Measurements from ENCODE around the gene FOXN3. TPM values are rescaled to one million over a fixed set of nuclear protein-coding genes. Genes with fewer than 3 reads are reported as not detected.
"Not testable (repeated sequence)": the region's sequence is repeated elsewhere in the genome, so short reads cannot be mapped to it uniquely, and the experiment has no call there.

FOXN3 gene
- total RNA-seq, 2 donors from 2014 or later: 116 to 117 TPM

DNA sequence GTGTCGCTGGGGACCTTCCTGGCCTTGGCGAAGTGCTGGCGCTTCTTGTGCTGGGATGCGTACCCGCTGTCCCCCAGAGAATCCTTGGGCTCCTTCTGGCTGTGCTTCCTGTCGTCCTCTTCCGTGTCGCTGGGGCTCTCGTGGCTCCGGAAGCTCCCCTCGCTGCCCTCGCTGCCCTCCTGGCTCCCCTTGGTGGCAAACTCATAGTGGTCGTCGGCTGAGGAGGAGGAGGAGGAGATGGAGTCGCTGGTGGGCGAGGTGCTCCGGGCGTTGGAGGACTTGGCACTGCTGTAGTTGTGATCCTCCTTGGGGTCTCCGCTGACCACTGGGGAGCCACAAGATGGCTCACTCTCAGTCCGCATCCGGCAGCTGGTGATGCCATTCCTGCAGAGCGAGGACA, 254.4 kb downstream of the FOXN3 start:
- Mint-ChIP-seq H3K4me1 (peaks cover 10% of the 10 kb centered on the region), H3K27me3 (no peaks in the 10 kb centered on the region), H3K27ac (no peak overlapping the region), H3K36me3 (ENCODE audit: low read depth) (peaks cover 8% of the 10 kb centered on the region), H3K4me3 (no peak overlapping the region)
- DNase-seq: no peak
- H3K9me3 ChIP-seq (ENCODE audit: control insufficient read depth, low read length, poor library complexity, severe bottlenecking): no peaks in the 10 kb centered on the region
- ATAC-seq: no peak

DNA sequence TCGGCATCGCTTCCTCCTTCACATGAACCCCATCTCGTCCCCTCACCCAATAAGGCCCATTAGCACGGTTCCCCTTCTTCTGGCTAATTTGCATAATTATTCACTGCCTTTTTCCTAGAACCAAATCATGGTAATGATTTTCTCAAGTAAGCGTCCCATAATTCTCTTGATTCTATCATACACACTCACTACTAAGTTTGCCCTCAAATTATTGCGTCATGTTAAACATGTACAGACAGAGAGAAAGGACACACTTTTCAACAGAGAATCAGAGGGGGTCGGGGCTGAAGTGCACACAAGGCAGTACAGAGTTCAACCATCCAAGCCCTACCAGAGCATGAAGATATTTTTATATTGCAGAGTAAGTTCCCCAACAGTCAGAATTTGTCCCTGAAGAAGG, 256.6 kb downstream of the FOXN3 start:
- ATAC-seq (no peak), DNase-seq (no peak)
- no peak overlapping the region for H3K4me3 Mint-ChIP-seq
- peaks cover 7% of the 10 kb centered on the region for H3K4me1 Mint-ChIP-seq
- H3K27ac Mint-ChIP-seq: peak overlapping the region; percentile 47
- H3K36me3 Mint-ChIP-seq (ENCODE audit: low read depth): peaks cover 5% of the 10 kb centered on the region
- H3K27me3 Mint-ChIP-seq: no peaks in the 10 kb centered on the region
- H3K9me3 ChIP-seq (ENCODE audit: control insufficient read depth, low read length, poor library complexity, severe bottlenecking): no peaks in the 10 kb centered on the region

DNA sequence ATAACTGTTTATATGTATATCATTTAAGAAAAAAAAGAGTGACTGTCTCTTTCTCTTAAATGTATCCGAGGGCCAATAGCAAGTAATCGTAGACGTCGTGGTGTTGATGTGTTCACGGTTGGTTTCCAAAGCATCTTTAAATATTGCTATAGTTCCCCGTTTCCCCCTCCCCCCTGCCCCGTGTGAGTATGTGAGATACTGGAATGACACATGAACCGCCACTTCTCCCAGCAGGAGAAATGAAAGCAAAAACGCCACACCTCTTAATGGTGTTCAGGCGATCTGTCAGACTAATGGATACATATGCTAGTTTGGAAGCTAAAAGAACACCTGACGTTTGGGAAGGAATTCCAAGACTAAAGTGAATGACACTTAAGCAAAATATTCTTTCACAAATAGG, 258.3 kb downstream of the FOXN3 start:
- no peaks in the 10 kb centered on the region for H3K9me3 ChIP-seq (ENCODE audit: control insufficient read depth, low read length, poor library complexity, severe bottlenecking)
- Mint-ChIP-seq H3K36me3 (ENCODE audit: low read depth) (peaks cover 2% of the 10 kb centered on the region), H3K4me3 (no peak overlapping the region), H3K4me1 (peaks cover 4% of the 10 kb centered on the region), H3K27ac (peak overlapping the region; percentile 8), H3K27me3 (no peaks in the 10 kb centered on the region)
- DNase-seq (no peak), ATAC-seq (no peak)

DNA sequence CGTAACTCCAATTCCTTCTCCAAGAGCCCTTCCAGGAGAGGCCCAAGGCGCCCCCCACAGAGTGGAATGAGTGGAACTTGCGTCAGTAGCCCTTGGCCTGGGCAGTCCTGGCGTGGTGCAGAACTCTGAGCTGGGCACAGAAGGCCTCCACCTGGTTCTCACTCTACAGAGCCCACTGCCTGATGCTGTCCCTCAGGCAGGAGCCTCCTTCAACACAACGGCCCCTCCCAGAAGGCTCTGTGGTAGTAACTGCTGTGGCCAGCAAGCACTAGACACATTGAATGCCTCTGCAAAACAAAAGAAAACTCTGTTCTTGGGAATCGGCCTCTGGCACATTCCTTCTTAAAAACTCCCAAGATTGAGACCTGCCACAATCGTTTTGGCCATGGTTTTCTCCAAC, 258.9 kb downstream of the FOXN3 start:
- not testable (repeated sequence) for H3K4me3 Mint-ChIP-seq; H3K27me3 Mint-ChIP-seq; ATAC-seq; H3K36me3 Mint-ChIP-seq (ENCODE audit: low read depth); H3K9me3 ChIP-seq (ENCODE audit: control insufficient read depth, low read length, poor library complexity, severe bottlenecking); DNase-seq; H3K4me1 Mint-ChIP-seq
- peak overlapping the region; percentile 8 for H3K27ac Mint-ChIP-seq

DNA sequence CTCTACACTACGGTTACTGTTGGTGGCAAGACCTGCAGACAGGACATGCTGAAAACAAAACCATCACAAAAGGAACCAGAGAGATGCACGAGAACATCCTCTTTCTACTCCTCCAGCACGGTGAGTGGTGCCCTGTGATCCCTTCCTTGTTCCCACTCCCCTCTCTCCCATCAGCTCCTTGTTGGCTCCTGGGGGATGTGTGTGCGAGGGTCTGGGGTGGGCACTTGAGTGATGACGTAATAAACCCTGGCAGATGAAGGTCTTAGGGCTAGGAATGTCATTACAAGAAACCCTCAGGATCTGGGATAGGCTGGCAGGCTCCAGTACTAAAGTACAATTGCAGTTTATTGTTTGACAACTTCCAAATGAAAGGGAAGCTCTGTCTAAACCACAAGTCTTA, 261.5 kb downstream of the FOXN3 start:
- Mint-ChIP-seq H3K27me3 (no peaks in the 10 kb centered on the region), H3K4me1 (peaks cover 3% of the 10 kb centered on the region), H3K27ac (no peak overlapping the region), H3K4me3 (no peak overlapping the region), H3K36me3 (ENCODE audit: low read depth) (no peaks in the 10 kb centered on the region)
- DNase-seq: no peak
- ATAC-seq: no peak
- no peaks in the 10 kb centered on the region for H3K9me3 ChIP-seq (ENCODE audit: control insufficient read depth, low read length, poor library complexity, severe bottlenecking)

DNA sequence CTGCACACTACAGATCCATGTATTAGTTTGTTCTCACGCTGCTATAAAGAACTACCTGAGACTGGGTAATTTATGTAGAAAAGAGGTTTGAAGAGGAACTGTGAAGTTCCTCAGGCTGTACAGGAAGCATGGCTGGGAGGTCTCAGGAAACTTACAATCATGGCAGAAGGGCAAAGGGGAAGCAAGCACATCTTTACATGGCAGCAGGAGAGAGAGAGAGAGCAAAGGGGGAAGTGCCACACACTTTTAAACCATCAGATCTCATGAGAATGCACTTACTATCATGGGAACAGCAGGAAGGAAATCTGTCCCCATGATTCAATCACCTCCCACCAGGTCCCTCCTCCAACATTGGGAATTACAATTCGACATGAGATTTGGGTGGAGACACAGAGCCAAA, 265.3 kb downstream of the FOXN3 start:
- not testable (repeated sequence) for H3K36me3 Mint-ChIP-seq (ENCODE audit: low read depth); H3K4me3 Mint-ChIP-seq; H3K4me1 Mint-ChIP-seq; H3K9me3 ChIP-seq (ENCODE audit: control insufficient read depth, low read length, poor library complexity, severe bottlenecking); H3K27me3 Mint-ChIP-seq; H3K27ac Mint-ChIP-seq; DNase-seq; ATAC-seq

DNA sequence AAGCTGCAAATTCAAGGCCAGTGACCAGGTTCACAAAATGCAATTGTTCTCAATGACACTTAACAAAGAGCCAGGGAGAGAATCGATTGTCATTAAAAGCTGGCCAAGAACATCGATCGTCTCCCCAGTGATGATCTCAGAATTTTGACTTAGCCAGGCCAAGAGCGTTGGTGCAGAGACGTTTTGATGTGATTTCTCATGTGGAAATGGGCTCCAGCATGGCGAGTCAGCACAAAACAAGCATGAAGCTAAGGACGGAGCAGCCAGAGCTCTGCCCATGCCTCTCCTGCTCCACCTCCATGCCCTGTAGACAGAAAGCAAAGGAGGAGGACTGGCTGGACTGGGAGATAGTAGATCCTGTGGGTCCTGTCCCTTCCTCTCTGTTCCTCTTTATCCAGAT, 270.8 kb downstream of the FOXN3 start:
- ATAC-seq (no peak), DNase-seq (no peak)
- Mint-ChIP-seq H3K4me1 (no peaks in the 10 kb centered on the region), H3K27ac (no peak overlapping the region), H3K36me3 (ENCODE audit: low read depth) (peaks cover 7% of the 10 kb centered on the region), H3K4me3 (no peak overlapping the region), H3K27me3 (peaks cover 14% of the 10 kb centered on the region)
- no peaks in the 10 kb centered on the region for H3K9me3 ChIP-seq (ENCODE audit: control insufficient read depth, low read length, poor library complexity, severe bottlenecking)

DNA sequence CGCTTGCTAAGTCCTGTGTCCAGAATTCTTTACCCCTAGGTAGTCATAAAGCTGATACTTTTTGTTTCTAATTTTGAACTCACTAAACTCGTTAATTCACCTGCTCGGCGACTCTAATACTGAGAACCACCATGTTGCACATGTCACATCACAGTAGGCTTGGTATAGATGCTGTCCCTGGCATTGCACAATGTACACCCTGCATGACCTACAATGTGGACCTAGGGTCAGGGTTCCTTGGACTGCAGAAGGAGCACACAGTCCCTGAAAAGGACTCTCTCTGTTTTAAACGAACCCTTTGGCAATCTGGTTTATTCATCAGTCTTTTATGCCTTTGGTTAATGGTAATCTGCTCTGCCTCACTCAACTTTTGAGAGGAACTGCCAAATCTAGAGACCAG, 272.4 kb downstream of the FOXN3 start:
- H3K36me3 Mint-ChIP-seq (ENCODE audit: low read depth): peaks cover 7% of the 10 kb centered on the region
- no peaks in the 10 kb centered on the region for H3K9me3 ChIP-seq (ENCODE audit: control insufficient read depth, low read length, poor library complexity, severe bottlenecking)
- H3K27ac Mint-ChIP-seq: no peak overlapping the region
- H3K27me3 Mint-ChIP-seq: peaks cover 14% of the 10 kb centered on the region
- H3K4me3 Mint-ChIP-seq: no peak overlapping the region
- H3K4me1 Mint-ChIP-seq: no peaks in the 10 kb centered on the region
- ATAC-seq (no peak), DNase-seq (no peak)

DNA sequence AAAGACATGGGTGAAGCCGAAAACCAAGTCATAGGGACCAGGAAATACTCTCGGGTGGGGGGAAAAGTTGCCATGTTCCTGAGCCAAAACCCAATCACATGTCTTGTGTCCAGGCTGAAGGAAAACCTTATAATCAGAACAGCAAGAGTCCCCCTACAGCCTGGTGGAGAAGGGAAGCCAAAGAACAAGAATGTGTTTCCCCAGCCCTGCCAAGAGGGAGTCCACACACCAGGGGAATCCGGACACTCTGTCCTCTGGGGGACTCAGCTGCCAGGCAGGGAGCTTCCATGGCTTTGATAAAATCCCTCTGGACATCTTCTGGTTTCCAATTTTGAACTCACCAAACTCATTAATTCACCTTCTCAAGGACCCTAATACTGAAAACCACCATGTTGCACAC, 273.0 kb downstream of the FOXN3 start:
- ATAC-seq: no peak
- Mint-ChIP-seq H3K27ac (no peak overlapping the region), H3K36me3 (ENCODE audit: low read depth) (peaks cover 7% of the 10 kb centered on the region), H3K4me1 (no peaks in the 10 kb centered on the region), H3K4me3 (no peak overlapping the region), H3K27me3 (peaks cover 14% of the 10 kb centered on the region)
- no peak for DNase-seq
- H3K9me3 ChIP-seq (ENCODE audit: control insufficient read depth, low read length, poor library complexity, severe bottlenecking): no peaks in the 10 kb centered on the region

DNA sequence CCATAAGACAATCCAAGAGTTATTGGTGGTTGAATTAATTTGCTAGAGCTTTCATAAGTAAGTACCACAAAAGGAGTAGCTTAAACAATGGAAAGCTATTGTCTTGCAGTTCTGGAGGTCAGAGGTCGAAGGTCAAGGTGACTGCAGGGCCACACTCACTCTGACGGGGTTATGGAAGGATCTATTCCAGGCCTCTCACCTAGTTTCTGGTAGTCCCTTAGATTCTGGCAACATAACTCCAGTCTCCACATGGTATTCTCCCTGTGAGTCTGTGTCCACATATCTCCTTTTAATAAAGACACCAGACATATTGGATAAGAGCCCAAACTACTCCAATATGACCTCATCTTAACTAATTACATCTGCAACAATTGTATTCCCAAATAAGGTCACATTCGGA, 273.4 kb downstream of the FOXN3 start:
- peaks cover 7% of the 10 kb centered on the region for H3K36me3 Mint-ChIP-seq (ENCODE audit: low read depth)
- H3K27ac Mint-ChIP-seq: no peak overlapping the region
- DNase-seq: no peak

DNA sequence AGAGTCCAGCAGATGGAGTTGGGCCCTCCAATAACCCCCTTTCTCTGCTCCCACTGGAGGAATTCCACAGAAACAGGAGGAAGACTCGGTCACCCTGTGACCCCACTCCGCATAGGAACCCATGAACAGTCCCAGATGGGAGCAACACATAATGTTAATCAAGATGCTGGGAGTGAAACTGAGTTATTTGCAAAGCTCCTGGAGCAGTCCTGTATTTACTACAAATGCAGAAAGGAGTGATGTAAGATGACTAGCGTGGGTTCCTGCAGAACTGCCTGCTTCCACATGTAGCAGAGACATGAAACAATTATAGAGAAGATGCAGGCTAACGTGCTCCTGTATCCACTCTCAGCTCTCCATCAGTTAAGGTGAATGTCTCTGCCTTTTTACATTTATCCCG, 274.7 kb downstream of the FOXN3 start:
- Mint-ChIP-seq H3K4me3 (no peak overlapping the region), H3K27me3 (peaks cover 14% of the 10 kb centered on the region), H3K27ac (no peak overlapping the region), H3K4me1 (no peaks in the 10 kb centered on the region), H3K36me3 (ENCODE audit: low read depth) (peaks cover 5% of the 10 kb centered on the region)
- ATAC-seq (no peak), DNase-seq (no peak)
- no peaks in the 10 kb centered on the region for H3K9me3 ChIP-seq (ENCODE audit: control insufficient read depth, low read length, poor library complexity, severe bottlenecking)

More for the DNA sequence above, 273.4 kb downstream of the FOXN3 start:
- Mint-ChIP-seq H3K4me3 (no peak overlapping the region), H3K27me3 (peaks cover 14% of the 10 kb centered on the region), H3K4me1 (no peaks in the 10 kb centered on the region)
- H3K9me3 ChIP-seq (ENCODE audit: control insufficient read depth, low read length, poor library complexity, severe bottlenecking): no peaks in the 10 kb centered on the region
- no peak for ATAC-seq

DNA sequence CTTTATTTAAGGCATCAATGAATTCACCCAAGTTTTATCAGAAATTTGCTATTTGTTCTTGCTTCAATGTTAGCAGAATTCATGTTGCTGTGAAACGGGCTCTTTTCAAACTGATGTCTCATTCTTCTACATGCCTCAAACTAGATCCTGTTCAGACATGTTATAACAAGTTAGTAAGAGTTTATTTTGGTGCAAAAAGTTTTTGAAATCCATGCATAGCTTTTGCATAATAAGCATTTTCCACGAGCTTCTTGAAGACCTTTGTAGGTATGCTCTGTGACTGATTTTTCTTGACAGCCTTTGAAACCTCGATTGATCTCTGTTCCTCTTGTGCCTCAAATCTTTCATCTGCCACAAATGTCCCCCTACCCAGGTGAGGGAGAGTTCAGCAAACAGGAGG, 275.2 kb downstream of the FOXN3 start:
- no peak overlapping the region for H3K4me3 Mint-ChIP-seq
- H3K36me3 Mint-ChIP-seq (ENCODE audit: low read depth): peaks cover 5% of the 10 kb centered on the region
- DNase-seq (no peak), ATAC-seq (no peak)
- peaks cover 14% of the 10 kb centered on the region for H3K27me3 Mint-ChIP-seq
- H3K4me1 Mint-ChIP-seq: no peaks in the 10 kb centered on the region
- H3K27ac Mint-ChIP-seq: no peak overlapping the region
- no peaks in the 10 kb centered on the region for H3K9me3 ChIP-seq (ENCODE audit: control insufficient read depth, low read length, poor library complexity, severe bottlenecking)

DNA sequence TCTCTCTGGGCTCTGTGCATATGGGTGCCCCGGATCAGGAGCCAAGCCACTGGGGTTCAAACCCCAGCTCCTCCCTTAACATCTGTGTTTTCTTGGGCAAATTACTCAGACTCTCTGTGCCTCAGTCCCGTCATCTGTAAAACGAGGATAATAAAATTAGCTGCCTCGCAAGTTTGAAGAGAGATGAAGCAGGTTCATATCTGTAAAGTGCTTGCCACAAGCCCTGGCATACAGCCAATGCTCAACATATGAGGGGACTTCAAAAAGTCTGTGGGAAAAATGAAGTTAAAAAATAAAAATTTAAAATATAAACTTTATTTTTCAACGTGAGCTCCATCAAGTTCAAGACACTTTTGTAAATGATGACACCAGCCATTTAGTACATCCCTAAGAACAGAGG, 276.7 kb downstream of the FOXN3 start:
- Mint-ChIP-seq H3K4me1 (no peaks in the 10 kb centered on the region), H3K36me3 (ENCODE audit: low read depth) (peaks cover 5% of the 10 kb centered on the region), H3K27me3 (peaks cover 14% of the 10 kb centered on the region), H3K4me3 (no peak overlapping the region), H3K27ac (no peak overlapping the region)
- H3K9me3 ChIP-seq (ENCODE audit: control insufficient read depth, low read length, poor library complexity, severe bottlenecking): peaks cover 2% of the 10 kb centered on the region
- DNase-seq (no peak), ATAC-seq (no peak)

DNA sequence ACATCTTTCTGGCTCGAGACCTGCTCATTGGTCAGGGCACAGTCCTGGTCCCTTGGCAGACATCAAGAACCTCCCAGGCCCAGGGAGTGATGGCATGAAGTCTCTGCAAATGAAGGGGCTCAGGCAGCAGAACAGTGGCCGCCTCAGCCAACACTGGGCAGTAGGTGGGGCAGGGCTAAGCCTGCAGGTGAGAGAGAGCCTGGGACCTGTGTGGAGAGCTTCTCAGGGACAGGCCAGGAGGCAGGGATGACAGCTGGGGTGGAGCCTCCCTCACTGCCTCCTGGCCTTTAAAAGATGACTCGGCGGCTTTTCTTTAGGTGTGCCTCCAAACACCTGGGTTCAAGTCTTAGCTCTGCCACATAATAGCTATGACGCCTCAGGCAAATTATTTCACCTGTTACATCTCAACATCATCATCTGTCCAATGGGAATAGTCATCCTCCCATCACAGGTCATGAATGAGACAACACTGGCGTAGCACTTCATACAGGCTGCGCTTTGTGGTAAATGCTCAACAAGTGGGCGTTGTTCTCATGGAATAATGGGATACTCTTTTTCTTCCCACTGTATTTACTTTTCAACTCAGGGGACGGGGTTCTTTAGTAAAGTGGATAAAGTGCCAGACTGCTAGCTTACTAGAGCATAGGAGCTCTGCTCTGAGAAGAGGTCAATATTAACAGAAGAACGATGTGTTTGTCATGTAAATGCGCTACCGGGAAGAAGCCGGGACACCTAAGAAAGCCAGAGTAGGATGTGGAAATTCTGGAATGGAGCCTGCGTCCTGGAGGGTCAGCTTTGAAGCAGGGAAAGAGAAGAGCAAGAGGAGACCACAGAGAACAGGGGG, 277.4 kb downstream of the FOXN3 start:
- H3K27me3 Mint-ChIP-seq: peaks cover 9% of the 10 kb centered on the region
- H3K36me3 Mint-ChIP-seq (ENCODE audit: low read depth): peaks cover 5% of the 10 kb centered on the region
- H3K4me3 Mint-ChIP-seq: no peak overlapping the region
- ATAC-seq (no peak), DNase-seq (no peak)
- no peak overlapping the region for H3K27ac Mint-ChIP-seq
- no peaks in the 10 kb centered on the region for H3K4me1 Mint-ChIP-seq
- H3K9me3 ChIP-seq (ENCODE audit: control insufficient read depth, low read length, poor library complexity, severe bottlenecking): peaks cover 2% of the 10 kb centered on the region
